Measurements from ENCODE around the gene ANXA8L1.
"Not testable (repeated sequence)": the region's sequence is repeated elsewhere in the genome, so short reads cannot be mapped to it uniquely, and the experiment has no call there.

The ANXA8L1 gene

DNA sequence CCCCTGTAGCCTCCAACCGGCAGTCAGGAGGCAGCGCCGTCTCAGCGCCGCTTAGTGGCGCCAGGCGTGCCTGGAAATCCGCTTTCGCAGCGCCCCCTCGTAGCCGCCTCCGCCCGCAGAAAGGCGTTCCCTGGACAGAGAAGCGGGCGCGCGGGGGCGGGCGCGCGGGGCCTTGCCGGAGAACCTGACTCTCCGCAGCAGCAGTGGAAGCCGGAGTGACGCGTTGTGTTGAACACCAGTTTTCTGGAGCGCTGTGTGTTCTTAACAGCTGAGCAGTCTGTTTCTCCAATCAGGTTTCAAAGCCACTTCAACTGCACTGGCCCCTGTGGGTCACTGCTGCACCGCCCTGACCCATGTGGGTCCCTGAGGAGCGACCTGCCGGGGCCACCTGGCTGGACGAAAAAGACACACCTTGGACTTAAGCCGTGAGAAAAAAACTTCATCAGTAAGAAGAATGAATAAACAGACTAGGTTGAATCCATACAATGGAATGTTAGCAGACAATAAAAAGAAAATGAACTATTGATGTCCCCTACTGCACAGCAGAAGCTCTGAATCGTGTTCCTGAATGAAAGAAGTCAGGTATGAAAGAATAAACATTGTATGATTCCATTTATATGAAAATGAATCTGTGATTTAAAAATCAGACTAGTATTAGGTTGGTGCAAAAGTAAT, 22.8 kb downstream of the ANXA8L1 start:
- peak in 1 of 2 donors; percentile 2 for DNase-seq

DNA sequence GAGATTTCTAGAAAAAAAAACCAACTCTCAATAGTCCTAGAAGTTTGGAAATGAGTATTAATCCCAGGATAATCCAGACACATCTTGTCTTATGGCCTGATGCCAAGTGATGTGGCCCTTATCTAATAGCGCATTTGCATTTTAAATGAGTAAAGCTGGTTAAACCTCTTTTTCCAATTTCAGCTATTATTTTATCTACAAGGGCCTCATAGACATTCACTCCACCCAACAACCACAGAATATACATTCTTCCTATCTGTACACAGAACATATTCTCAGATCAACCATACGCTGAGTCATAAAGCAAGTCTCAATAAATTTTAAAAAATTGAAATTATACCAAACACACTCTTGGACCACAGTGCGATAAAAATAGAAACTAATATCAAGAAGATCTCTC, 34.0 kb downstream of the ANXA8L1 start:
- not testable (repeated sequence) for DNase-seq

GRCh38 chr10:46411123-46411522, 35.5 kb downstream of the ANXA8L1 start:
- DNase-seq = not testable (repeated sequence)

DNA sequence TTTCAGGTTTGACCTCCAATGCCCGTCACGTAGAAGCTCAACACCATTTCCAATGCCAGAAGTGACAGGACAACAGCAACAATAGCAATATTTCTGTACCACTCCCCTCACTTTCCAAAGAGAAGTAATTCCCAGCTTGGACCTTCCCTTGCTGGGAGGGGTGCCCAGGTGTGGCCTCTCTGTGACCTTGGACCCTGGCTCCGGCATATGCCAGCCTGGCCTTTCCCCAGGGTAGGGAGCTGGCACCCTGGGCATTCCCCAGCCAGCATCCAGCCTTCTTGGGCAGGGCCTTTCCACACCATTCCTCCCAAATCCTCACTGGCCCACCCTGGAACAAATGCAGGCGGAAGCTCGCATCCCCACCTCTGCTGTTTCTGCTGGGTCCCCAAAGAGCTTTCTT, 37.1 kb downstream of the ANXA8L1 start:
- DNase-seq = not testable (repeated sequence)

GRCh38 chr10:46415291-46415690, 39.7 kb downstream of the ANXA8L1 start:
- not testable (repeated sequence) for DNase-seq

GRCh38 chr10:46418283-46418682, 42.7 kb downstream of the ANXA8L1 start:
- not testable (repeated sequence) for DNase-seq

DNA sequence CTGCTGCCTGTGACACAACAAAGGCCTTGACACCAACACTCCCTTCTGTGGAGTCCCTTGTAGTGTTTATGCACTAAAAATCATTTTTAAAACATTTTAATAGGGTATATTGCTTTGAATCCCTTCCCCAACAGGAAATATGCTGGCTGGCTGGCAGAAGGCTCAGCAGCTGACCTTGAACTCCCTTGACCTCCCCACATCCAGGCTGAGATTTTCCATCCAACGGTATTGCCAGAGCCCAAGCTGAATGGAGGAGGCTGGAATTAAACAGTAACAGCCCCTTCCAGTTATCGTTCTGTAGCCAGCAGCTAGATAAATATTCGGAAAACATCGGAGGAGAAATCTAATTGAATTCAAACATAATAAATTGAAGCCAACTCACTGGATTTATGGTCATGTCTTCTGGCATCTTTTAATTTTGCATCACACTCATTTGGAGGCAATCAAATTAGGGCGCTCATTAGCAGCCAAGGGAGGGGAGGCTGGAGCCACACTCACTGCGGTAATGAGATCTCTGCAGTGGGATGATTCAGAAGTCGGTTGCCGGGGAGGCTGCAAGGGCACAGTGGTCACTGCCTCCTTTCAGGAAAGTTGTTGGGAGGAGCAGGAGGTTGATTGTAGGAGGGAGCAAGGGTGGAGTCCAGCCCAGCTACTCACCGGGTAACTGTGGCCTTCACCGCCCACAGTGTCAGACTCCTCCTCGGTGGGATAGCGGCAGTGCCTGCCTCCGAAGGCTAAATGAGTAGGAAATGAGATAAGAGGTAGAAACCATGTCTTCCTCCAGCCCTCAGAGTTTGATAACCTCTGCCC, 44.2 kb downstream of the ANXA8L1 start:
- not testable (repeated sequence) for DNase-seq

GRCh38 chr10:46423550-46423949, 48.0 kb downstream of the ANXA8L1 start:
- not testable (repeated sequence) for DNase-seq

DNA sequence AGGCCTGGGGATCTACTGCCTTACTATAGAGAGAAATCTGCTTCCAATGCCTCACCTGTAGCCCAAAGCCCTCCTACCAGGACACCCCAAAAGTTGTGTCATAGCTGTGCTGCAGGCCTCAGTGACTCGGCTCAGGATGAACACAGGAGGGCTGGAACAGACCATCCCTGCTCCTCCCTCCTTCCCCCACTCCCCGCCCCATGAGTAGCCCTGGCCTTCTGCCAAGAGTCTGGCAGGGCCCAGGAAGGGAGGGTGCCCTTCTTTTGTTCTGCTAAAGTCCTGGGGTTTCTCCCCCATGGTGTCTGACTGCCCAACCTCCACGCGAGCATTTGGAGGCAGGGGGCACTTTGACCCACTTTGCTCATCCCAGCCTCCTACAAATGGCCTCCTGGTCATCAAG, 65.4 kb downstream of the ANXA8L1 start:
- DNase-seq = not testable (repeated sequence)

All from inflammatory macrophage (primary cell).